ENCODE measurements around the gene TRIM47.

TRIM47 gene, protein sequence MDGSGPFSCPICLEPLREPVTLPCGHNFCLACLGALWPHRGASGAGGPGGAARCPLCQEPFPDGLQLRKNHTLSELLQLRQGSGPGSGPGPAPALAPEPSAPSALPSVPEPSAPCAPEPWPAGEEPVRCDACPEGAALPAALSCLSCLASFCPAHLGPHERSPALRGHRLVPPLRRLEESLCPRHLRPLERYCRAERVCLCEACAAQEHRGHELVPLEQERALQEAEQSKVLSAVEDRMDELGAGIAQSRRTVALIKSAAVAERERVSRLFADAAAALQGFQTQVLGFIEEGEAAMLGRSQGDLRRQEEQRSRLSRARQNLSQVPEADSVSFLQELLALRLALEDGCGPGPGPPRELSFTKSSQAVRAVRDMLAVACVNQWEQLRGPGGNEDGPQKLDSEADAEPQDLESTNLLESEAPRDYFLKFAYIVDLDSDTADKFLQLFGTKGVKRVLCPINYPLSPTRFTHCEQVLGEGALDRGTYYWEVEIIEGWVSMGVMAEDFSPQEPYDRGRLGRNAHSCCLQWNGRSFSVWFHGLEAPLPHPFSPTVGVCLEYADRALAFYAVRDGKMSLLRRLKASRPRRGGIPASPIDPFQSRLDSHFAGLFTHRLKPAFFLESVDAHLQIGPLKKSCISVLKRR

DNA sequence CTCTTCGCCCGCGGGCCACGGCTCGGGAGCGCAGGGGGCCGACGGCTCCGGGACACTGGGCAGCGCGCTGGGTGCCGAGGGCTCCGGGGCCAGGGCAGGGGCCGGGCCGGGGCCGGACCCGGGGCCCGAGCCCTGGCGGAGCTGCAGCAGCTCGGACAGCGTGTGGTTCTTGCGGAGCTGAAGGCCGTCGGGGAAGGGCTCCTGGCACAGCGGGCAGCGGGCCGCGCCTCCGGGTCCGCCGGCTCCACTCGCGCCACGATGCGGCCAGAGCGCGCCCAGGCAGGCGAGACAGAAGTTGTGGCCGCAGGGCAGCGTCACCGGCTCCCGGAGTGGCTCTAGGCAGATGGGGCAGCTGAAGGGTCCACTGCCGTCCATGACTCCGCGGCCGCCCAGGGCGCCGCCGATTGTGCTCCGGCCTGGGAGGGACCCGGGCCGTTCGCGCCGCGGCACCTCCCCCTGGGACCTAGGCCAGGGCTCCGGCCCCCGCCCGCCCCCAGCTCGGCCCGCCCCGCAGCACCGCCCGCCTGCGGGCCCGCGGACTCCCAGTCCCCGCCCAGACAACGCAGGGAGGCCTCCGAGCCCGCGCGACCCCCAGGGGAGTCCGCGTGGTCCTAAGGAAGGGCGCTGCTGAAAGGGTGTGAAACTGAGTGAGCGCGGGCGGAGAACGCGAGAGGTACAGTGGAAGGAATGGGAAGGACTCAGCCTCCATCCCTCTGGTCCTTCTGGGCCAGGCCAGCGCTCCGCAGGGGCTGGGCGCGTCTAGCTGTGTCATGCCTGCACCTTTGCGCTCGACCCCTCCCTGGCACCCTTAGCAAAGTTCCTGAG is at the start of gene TRIM47:
TSS of gene TRIM47 (minus strand) at position 408 of the 825 bp plus-strand sequence. CDS start at position 375, 33 bp downstream.
- Histone ChIP-seq H3K9me3 (ENCODE audit: control insufficient read depth in 5 of 5, low read length in 5 of 5) (no peaks in the 10 kb centered on the region), H3K36me3 (ENCODE audit: control insufficient read depth in 5 of 5, insufficient read depth in 5 of 5, low read length in 5 of 5) (peaks cover 0 to 22% (median 16%) of the 10 kb centered on the region in 5 donors), H3K4me3 (ENCODE audit: low read depth in 1 of 5, low read length in 5 of 5) (peak within 1 kb of the TSS; percentile 74 to 88 (median 84)), H3K27me3 (ENCODE audit: control insufficient read depth in 5 of 5, insufficient read depth in 4 of 5, low read length in 5 of 5) (peaks cover 0 to 13% (median 0%) of the 10 kb centered on the region in 5 donors), H3K9ac (ENCODE audit: low read length in 5 of 5) (peak within 1 kb of the TSS; percentile 73 to 96 (median 90)), H3K27ac (ENCODE audit: low read depth, low read length) (peak within 1 kb of the TSS; percentile 98), H3K4me1 (ENCODE audit: control insufficient read depth in 5 of 5, insufficient read depth in 5 of 5, low read length in 5 of 5) (peaks cover 14 to 46% (median 37%) of the 10 kb centered on the region in 5 donors)

DNA sequence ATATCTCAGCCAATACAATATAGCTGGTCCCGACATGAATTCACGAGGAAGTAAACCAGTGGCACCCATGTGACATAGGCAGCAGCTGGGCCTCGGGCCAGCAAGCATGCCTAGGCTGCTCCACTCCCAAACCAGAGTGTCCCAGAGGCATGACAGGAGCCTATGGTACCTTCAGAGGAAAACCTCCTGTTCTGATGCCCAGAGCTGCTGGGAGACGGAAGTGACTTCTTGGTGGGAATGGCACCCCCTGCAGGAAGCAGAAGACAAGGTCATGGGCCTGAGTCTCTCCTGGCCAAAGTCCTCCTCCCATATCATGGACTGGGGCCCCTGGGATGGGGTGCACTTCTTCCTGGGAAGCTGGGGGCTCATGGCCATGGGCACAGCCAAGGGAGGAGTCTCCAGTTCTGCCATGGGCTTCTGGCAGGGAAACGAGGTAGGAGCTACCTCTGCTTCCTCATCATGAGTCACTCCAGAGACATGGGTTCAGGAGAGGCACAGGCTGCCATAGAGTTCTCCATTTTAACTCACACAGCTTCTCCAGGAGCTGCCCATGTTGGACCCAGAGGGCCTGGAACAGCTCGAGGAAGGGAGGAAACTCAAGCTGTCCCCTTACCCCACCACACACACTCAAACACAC is 49.0 kb upstream of the TRIM47 start:
- H3K36me3 ChIP-seq (ENCODE audit: control insufficient read depth in 5 of 5, insufficient read depth in 5 of 5, low read length in 5 of 5), result peaks cover 0 to 23% (median 15%) of the 10 kb centered on the region in 5 donors
- no peaks in the 10 kb centered on the region for H3K27me3 ChIP-seq (ENCODE audit: control insufficient read depth in 5 of 5, insufficient read depth in 4 of 5, low read length in 5 of 5)
- H3K9ac ChIP-seq (ENCODE audit: low read length in 5 of 5), result no peak overlapping the region
- no peaks in the 10 kb centered on the region for H3K9me3 ChIP-seq (ENCODE audit: control insufficient read depth in 5 of 5, low read length in 5 of 5)
- H3K4me1 ChIP-seq (ENCODE audit: control insufficient read depth in 5 of 5, insufficient read depth in 5 of 5, low read length in 5 of 5), result no peaks in the 10 kb centered on the region
- H3K27ac ChIP-seq (ENCODE audit: low read depth, low read length), result no peak overlapping the region
- H3K4me3 ChIP-seq (ENCODE audit: low read depth in 1 of 5, low read length in 5 of 5), result no peak overlapping the region

DNA sequence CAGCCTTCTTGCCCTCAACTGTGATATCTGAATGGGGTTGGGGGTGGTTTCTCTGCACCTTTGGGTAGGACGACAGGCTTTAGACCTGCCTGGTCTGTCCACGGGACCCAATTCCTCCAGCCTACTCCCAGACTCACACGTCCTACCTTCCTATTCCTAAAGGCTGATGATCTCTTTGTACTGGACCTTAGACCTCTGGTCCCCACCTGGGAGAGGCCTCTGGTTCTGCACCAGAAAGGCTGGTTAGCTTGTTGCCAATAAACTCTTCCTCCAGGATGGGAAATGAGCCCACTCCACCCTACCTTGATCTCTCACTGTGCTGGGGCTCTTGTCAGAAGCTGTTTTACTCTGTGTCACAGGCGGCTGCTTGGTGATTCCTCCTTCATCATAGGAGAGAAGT is 48.1 kb upstream of the TRIM47 start:
- Histone ChIP-seq H3K4me3 (ENCODE audit: low read depth in 1 of 5, low read length in 5 of 5) (no peak overlapping the region), H3K36me3 (ENCODE audit: control insufficient read depth in 5 of 5, insufficient read depth in 5 of 5, low read length in 5 of 5) (peaks cover 0 to 23% (median 20%) of the 10 kb centered on the region in 5 donors), H3K4me1 (ENCODE audit: control insufficient read depth in 5 of 5, insufficient read depth in 5 of 5, low read length in 5 of 5) (peaks cover 0 to 5% (median 0%) of the 10 kb centered on the region in 5 donors), H3K27me3 (ENCODE audit: control insufficient read depth in 5 of 5, insufficient read depth in 4 of 5, low read length in 5 of 5) (no peaks in the 10 kb centered on the region), H3K9ac (ENCODE audit: low read length in 5 of 5) (no peak overlapping the region), H3K9me3 (ENCODE audit: control insufficient read depth in 5 of 5, low read length in 5 of 5) (no peaks in the 10 kb centered on the region), H3K27ac (ENCODE audit: low read depth, low read length) (no peak overlapping the region)

DNA sequence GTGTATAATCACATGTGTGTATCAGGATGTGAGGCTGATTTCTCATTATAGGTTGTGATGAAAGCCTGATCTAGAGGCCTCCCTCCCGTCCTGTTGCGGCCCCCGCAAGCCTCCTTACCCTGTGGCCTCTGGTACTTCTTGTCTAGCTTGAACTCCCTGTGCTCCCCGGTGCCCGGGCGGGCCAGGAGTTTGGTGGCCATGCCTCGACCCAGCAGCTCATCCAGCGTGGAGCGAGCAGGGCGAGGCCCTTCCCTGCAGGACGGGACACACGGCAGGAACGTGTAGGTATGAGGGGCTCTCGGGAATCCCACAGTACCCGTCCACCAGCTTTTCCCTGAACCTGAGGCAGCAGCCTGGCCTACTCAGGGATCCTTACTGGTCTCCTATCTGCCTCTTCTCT is 47.5 kb upstream of the TRIM47 start:
- Histone ChIP-seq H3K4me3 (ENCODE audit: low read depth in 1 of 5, low read length in 5 of 5) (no peak overlapping the region), H3K27ac (ENCODE audit: low read depth, low read length) (no peak overlapping the region), H3K9me3 (ENCODE audit: control insufficient read depth in 5 of 5, low read length in 5 of 5) (no peaks in the 10 kb centered on the region), H3K4me1 (ENCODE audit: control insufficient read depth in 5 of 5, insufficient read depth in 5 of 5, low read length in 5 of 5) (peaks cover 0 to 5% (median 0%) of the 10 kb centered on the region in 5 donors), H3K36me3 (ENCODE audit: control insufficient read depth in 5 of 5, insufficient read depth in 5 of 5, low read length in 5 of 5) (peaks cover 0 to 23% (median 20%) of the 10 kb centered on the region in 5 donors), H3K9ac (ENCODE audit: low read length in 5 of 5) (no peak overlapping the region), H3K27me3 (ENCODE audit: control insufficient read depth in 5 of 5, insufficient read depth in 4 of 5, low read length in 5 of 5) (no peaks in the 10 kb centered on the region)

DNA sequence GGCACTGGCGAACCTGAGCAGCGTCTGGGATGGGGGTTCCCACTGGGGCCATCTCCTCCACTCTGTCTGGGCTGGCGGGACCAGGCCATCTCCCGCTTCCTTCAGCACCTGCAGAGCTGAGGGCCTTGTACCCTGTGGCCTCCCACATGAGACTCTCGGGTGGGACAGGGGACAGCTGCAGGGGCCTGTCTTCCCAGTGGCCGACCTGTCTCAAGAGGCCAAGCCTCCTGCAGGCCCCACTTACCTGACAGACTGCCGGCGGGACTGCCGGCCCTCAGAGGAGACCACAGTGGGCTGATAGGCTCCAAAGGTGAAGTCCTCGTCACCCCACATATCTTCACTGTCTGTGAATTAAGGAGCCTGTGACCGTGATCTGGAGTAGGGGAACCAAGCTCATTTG is 46.7 kb upstream of the TRIM47 start:
- Histone ChIP-seq H3K27ac (ENCODE audit: low read depth, low read length) (no peak overlapping the region), H3K36me3 (ENCODE audit: control insufficient read depth in 5 of 5, insufficient read depth in 5 of 5, low read length in 5 of 5) (peaks cover 0 to 27% (median 20%) of the 10 kb centered on the region in 5 donors), H3K4me1 (ENCODE audit: control insufficient read depth in 5 of 5, insufficient read depth in 5 of 5, low read length in 5 of 5) (peaks cover 0 to 5% (median 0%) of the 10 kb centered on the region in 5 donors), H3K4me3 (ENCODE audit: low read depth in 1 of 5, low read length in 5 of 5) (no peak overlapping the region), H3K9me3 (ENCODE audit: control insufficient read depth in 5 of 5, low read length in 5 of 5) (no peaks in the 10 kb centered on the region), H3K9ac (ENCODE audit: low read length in 5 of 5) (no peak overlapping the region), H3K27me3 (ENCODE audit: control insufficient read depth in 5 of 5, insufficient read depth in 4 of 5, low read length in 5 of 5) (no peaks in the 10 kb centered on the region)

DNA sequence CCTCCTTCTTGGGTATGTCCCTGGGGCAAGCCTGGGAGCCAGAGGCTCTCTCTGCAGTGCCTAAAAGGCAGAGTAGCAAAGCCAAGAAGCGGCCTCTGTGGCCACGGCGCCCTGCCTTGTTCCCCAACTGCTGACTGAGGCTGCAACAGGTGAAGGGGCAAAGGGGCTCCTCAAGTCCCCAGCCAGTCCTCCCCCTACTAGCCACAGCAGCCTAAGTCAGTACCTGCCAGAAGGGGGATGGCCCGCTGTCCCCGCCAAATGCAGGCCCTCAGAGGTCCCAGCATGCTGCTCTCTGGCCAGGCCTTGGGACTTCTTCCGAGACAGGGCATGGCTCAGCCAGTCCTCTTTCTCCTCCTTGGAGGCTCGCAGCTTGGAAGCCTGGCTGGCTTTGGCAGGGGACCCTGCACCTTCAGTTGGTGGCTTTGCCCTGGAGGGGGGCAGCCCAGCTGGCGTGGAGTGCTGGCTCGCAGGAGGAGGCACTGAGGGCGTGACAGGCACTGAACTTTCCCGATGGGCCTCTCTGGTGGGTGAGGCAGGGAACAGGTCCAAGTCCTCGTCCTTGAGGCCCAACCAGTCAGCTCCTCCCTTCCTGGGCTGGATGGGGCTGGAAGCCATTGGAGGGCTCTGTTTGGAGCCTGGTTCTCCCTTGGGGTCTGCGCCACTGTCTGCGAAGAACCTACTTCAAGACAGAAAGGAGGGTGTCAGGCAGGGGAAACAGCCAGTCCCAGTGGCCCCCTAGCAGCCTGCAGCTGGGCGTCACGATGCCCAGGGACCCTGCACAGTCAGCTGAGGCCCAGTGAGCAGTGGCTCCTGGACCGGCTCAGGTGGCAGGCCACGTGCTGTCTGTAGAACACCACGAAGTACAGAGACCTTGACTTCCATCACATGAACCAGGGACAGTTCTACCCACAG is 44.8 kb upstream of the TRIM47 start:
- peaks cover 0 to 37% (median 24%) of the 10 kb centered on the region in 5 donors for H3K36me3 ChIP-seq (ENCODE audit: control insufficient read depth in 5 of 5, insufficient read depth in 5 of 5, low read length in 5 of 5)
- peaks cover 0 to 5% (median 0%) of the 10 kb centered on the region in 5 donors for H3K4me1 ChIP-seq (ENCODE audit: control insufficient read depth in 5 of 5, insufficient read depth in 5 of 5, low read length in 5 of 5)
- no peaks in the 10 kb centered on the region for H3K27me3 ChIP-seq (ENCODE audit: control insufficient read depth in 5 of 5, insufficient read depth in 4 of 5, low read length in 5 of 5)
- H3K9ac ChIP-seq (ENCODE audit: low read length in 5 of 5), result no peak overlapping the region
- no peaks in the 10 kb centered on the region for H3K9me3 ChIP-seq (ENCODE audit: control insufficient read depth in 5 of 5, low read length in 5 of 5)
- no peak overlapping the region for H3K27ac ChIP-seq (ENCODE audit: low read depth, low read length)
- no peak overlapping the region for H3K4me3 ChIP-seq (ENCODE audit: low read depth in 1 of 5, low read length in 5 of 5)

DNA sequence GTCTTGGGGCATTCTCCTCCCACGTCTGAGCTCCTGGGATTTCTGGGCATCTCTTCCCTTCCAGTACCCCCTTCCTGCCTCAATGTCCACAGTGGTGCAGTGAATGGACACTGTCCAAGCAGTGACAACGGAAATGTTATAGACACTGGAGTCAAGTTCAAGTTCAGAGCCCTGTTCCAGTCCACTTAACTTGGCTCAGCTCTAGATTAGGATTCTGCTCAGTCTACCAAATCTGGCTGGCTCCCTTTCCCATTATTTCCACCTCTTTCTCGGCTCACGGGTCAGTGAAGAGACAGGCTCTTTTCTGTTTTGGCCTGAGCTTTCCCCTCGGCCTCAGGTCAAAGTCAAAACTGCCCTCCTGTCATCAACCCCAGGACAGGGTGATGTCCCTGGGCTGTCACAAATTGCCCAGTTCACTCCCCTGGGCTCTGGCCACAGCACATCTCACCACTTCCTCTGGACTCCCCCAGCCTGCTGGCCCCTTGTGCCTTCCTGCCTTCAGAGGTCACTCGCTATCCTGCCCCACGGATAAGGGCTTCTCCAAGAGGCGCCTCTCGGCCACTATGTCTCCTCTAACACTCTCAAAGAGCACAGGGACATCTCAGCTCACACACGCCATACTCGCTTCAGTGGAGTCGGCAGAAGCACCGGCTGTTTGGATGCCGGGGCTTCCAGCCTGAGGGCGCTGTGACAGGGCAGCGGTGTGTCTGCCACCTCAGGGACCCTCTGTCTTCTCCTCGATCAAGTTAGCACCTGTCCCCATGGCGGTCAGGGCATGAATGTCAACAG is 44.0 kb upstream of the TRIM47 start:
- Histone ChIP-seq H3K27ac (ENCODE audit: low read depth, low read length) (no peak overlapping the region), H3K4me1 (ENCODE audit: control insufficient read depth in 5 of 5, insufficient read depth in 5 of 5, low read length in 5 of 5) (peaks cover 0 to 5% (median 0%) of the 10 kb centered on the region in 5 donors), H3K27me3 (ENCODE audit: control insufficient read depth in 5 of 5, insufficient read depth in 4 of 5, low read length in 5 of 5) (no peaks in the 10 kb centered on the region), H3K4me3 (ENCODE audit: low read depth in 1 of 5, low read length in 5 of 5) (no peak overlapping the region), H3K9me3 (ENCODE audit: control insufficient read depth in 5 of 5, low read length in 5 of 5) (no peaks in the 10 kb centered on the region), H3K36me3 (ENCODE audit: control insufficient read depth in 5 of 5, insufficient read depth in 5 of 5, low read length in 5 of 5) (peaks cover 0 to 45% (median 29%) of the 10 kb centered on the region in 5 donors), H3K9ac (ENCODE audit: low read length in 5 of 5) (no peak overlapping the region)

DNA sequence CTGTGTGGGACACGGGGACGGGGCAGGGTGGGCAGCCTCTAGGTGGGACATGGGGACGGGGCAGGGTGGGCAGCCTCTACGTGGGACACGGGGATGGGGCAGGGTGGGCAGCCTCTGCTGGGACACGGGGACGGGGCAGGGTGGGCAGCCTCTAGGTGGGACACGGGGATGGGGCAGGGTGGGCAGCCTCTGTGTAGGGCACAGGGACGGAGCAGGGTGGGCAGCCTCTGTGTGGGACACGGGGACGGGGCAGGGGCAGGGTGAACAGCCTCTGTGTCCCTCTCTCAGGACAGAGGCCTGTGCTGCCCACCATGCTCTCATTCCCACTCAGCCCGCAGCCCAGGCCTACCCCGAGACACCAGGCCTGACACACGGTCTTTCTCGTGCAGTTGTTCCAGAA is 43.2 kb upstream of the TRIM47 start:
- H3K36me3 ChIP-seq (ENCODE audit: control insufficient read depth in 5 of 5, insufficient read depth in 5 of 5, low read length in 5 of 5), result peaks cover 0 to 47% (median 28%) of the 10 kb centered on the region in 5 donors

More for the DNA sequence above, 43.2 kb upstream of the TRIM47 start:
- Histone ChIP-seq H3K4me3 (ENCODE audit: low read depth in 1 of 5, low read length in 5 of 5) (no peak overlapping the region), H3K9ac (ENCODE audit: low read length in 5 of 5) (no peak overlapping the region), H3K27ac (ENCODE audit: low read depth, low read length) (no peak overlapping the region), H3K4me1 (ENCODE audit: control insufficient read depth in 5 of 5, insufficient read depth in 5 of 5, low read length in 5 of 5) (peaks cover 0 to 5% (median 0%) of the 10 kb centered on the region in 5 donors), H3K9me3 (ENCODE audit: control insufficient read depth in 5 of 5, low read length in 5 of 5) (no peaks in the 10 kb centered on the region), H3K27me3 (ENCODE audit: control insufficient read depth in 5 of 5, insufficient read depth in 4 of 5, low read length in 5 of 5) (no peaks in the 10 kb centered on the region)
